Activated CD8-positive, alpha-beta memory T cell treated with anti-CD3 and anti-CD28 coated beads for 24 hours (primary cell): Measurements from ENCODE around the gene COMMD3.

Source experiments
- DNase-seq: peaks from one replicate; pipeline ENCODE4 v3.0.0-alpha.2; 2020

Gene COMMD3

DNA sequence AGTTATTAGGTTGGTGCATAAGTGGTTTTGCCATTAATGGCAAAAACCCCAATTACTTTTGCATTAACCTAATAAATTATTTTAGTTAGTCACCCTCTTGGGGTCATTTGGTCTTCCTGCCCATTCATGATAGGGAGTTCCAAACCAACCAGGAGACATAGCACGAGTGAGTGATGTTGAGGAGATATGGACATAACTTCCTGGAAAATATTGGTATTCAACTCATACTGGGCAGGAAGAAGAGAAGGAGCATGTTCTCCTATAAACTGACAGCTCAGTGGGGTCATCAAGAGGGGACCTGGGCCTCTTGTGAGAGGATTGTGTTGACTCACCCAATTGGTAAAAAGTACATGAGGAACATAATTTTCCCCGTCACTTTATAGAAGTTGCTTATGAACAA, 52.8 kb downstream of the COMMD3 start:
- DNase-seq: no peak

DNA sequence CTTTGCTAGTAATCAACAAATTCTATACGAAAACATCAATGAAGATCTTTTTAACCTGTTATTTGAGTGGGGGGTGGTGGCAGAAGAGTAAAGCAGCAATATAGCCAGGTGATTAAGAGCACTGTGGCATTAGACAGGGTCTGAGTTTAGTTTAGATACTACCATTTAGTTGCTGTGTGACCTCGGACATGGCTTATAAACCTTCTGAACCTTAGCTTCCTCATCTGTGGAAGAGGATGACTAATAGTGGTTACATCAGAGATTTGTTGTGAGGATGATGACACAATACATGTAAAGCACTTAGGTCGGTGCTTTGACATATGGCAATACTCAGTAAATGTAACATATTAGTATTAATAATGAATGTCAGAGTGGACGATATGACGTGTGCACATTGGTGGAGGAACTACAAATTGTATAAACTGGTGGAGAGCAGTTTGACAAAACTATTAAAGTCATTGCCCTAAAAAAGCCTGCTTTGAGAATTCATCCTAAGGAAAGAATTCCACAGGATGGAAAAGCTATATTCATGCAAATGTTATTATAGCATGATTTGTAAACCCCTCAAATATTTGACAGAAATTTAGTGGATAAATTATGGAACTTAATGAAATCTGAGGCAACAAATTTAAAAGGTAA, 53.4 kb downstream of the COMMD3 start:
- no peak for DNase-seq
